ENCODE data around the gene SLC66A1. TPM values are rescaled to one million over a fixed set of nuclear protein-coding genes. Genes with fewer than 3 reads are reported as not detected.

The SLC66A1 gene
- total and polyA plus RNA-seq, 2 of the 13 experiments (the other 11 are each of a cell fraction or from before 2014, with no cell fraction given) = 15.4 to 18.9 TPM

DNA sequence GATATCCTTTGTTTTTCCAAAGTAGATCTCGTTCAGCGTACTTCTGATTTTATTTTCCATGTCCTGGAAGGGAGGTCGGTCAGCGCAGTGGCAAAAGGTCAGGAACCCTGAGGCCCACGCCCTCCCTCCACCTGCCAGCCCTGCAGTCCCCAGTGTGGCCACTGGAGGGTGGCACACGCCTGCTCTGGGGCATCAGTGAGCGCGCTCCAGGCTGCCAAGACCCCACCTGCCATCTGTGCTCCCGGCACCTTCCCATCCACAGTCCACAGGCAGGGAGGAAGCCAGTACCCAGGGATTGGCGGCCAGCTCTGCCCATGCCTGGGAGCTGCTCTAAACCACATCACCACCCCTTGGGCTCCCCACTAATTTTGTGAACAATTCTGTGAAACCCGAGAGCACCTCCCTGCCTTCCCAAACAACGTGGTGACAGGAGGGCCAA is 32.3 kb downstream of the SLC66A1 start:
- Histone ChIP-seq H3K9me3 (ENCODE audit: low read length) (no peaks in the 10 kb centered on the region), H3K79me2 (ENCODE audit: insufficient read depth, low read length) (no peaks in the 10 kb centered on the region), H3K27me3 (ENCODE audit: control insufficient read depth in 1 of 2, insufficient read depth in 2 of 2, low read length in 2 of 2) (no peaks in the 10 kb centered on the region), H3K4me2 (ENCODE audit: low read depth, low read length) (no peak overlapping the region), H3K36me3 (replicated peaks in 1 of 2; ENCODE audit: control insufficient read depth in 1 of 2, insufficient read depth in 2 of 2, low read length in 2 of 2) (peaks cover 31 to 38% of the 10 kb centered on the region in 2 experiments; a peak in 4 of 5 replicates), H3K4me3 (replicated peaks in 1 of 3; ENCODE audit: insufficient read depth in 1 of 3, low read depth in 2 of 3, low read length in 3 of 3) (no peak overlapping the region), H3K9ac (ENCODE audit: insufficient read depth, low read depth, low read length) (no peak overlapping the region), H4K20me1 (ENCODE audit: insufficient read depth, low read length) (no peaks in the 10 kb centered on the region), H2AFZ (ENCODE audit: low read length) (no peak overlapping the region), H3K4me1 (ENCODE audit: insufficient read depth, low read length) (peaks cover 7% of the 10 kb centered on the region), H3K27ac (ENCODE audit: extremely low read length, insufficient read depth, low read length) (no peak overlapping the region)
- WGBS (ENCODE audit: low lambda C conversion rate) = 77% methylated on average over 11 of the region's 12 CpGs
- in situ Hi-C loops (cut with HindIII; ENCODE audit: extremely low pct_ligation_motif_present, low pct_unique_long_range_greater_than_20kb) (loop anchor here (5.0 kb wide), 2 partner anchors 43 to 303 kb away; no protein-coding TSS in a partner anchor), intact Hi-C loops (cut with micrococcal nuclease; ENCODE audit: unreplicated experiment) (no loop called here)
- no TSS peak for BruUV-seq (replicated peaks)
- ATAC-seq (peak; percentile 83), DNase-seq (ENCODE audit: low spot score) (peak; percentile 30), FAIRE-seq (peak; percentile 49)
- ChIA-PET POLR2A (no interaction called here), CTCF (ENCODE audit: low intra/inter-chr PET ratio, low total read pairs) (interaction anchor here (0.7 to 1.3 kb wide), 3 partner anchors 43 to 310 kb away, joined by 3 to 5 read pairs (median 3); no protein-coding TSS in a partner anchor)
- TF ChIP-seq, protein P1, sequence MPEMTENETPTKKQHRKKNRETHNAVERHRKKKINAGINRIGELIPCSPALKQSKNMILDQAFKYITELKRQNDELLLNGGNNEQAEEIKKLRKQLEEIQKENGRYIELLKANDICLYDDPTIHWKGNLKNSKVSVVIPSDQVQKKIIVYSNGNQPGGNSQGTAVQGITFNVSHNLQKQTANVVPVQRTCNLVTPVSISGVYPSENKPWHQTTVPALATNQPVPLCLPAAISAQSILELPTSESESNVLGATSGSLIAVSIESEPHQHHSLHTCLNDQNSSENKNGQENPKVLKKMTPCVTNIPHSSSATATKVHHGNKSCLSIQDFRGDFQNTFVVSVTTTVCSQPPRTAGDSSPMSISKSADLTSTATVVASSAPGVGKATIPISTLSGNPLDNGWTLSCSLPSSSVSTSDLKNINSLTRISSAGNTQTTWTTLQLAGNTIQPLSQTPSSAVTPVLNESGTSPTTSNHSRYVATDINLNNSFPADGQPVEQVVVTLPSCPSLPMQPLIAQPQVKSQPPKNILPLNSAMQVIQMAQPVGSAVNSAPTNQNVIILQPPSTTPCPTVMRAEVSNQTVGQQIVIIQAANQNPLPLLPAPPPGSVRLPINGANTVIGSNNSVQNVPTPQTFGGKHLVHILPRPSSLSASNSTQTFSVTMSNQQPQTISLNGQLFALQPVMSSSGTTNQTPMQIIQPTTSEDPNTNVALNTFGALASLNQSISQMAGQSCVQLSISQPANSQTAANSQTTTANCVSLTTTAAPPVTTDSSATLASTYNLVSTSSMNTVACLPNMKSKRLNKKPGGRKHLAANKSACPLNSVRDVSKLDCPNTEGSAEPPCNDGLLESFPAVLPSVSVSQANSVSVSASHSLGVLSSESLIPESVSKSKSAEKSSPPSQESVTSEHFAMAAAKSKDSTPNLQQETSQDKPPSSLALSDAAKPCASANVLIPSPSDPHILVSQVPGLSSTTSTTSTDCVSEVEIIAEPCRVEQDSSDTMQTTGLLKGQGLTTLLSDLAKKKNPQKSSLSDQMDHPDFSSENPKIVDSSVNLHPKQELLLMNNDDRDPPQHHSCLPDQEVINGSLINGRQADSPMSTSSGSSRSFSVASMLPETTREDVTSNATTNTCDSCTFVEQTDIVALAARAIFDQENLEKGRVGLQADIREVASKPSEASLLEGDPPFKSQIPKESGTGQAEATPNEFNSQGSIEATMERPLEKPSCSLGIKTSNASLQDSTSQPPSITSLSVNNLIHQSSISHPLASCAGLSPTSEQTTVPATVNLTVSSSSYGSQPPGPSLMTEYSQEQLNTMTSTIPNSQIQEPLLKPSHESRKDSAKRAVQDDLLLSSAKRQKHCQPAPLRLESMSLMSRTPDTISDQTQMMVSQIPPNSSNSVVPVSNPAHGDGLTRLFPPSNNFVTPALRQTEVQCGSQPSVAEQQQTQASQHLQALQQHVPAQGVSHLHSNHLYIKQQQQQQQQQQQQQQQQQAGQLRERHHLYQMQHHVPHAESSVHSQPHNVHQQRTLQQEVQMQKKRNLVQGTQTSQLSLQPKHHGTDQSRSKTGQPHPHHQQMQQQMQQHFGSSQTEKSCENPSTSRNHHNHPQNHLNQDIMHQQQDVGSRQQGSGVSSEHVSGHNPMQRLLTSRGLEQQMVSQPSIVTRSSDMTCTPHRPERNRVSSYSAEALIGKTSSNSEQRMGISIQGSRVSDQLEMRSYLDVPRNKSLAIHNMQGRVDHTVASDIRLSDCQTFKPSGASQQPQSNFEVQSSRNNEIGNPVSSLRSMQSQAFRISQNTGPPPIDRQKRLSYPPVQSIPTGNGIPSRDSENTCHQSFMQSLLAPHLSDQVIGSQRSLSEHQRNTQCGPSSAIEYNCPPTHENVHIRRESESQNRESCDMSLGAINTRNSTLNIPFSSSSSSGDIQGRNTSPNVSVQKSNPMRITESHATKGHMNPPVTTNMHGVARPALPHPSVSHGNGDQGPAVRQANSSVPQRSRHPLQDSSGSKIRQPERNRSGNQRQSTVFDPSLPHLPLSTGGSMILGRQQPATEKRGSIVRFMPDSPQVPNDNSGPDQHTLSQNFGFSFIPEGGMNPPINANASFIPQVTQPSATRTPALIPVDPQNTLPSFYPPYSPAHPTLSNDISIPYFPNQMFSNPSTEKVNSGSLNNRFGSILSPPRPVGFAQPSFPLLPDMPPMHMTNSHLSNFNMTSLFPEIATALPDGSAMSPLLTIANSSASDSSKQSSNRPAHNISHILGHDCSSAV (CRISPR knock-in tag; IDR thresholded peaks at IDR 0.05; ENCODE audit: borderline replicate concordance) = no peak
- TF ChIP-seq TBX2 (CRISPR knock-in tag; IDR thresholded peaks at IDR 0.05; ENCODE audit: borderline replicate concordance) (no peak), ZNF572 (CRISPR knock-in tag; IDR thresholded peaks at IDR 0.05) (0 out of 2 replicates have a peak, but pooled peaks have one; percentile 63), HOXA5 (CRISPR knock-in tag; IDR thresholded peaks at IDR 0.05) (no peak), MTA3 (CRISPR knock-in tag; IDR thresholded peaks at IDR 0.05) (no peak), THAP11 (CRISPR knock-in tag; IDR thresholded peaks at IDR 0.05) (peak; percentile 19; the same call in 1 of the 2 replicates), IRX3 (CRISPR knock-in tag; IDR thresholded peaks at IDR 0.05; ENCODE audit: borderline replicate concordance, low read depth) (no peak), HMGA1 (CRISPR knock-in tag; conservative IDR thresholded peaks at IDR 0.05) (no peak), RFX5 (IDR thresholded peaks at IDR 0.05; ENCODE audit: low read depth, low read length) (no peak), ZFP41 (CRISPR knock-in tag; IDR thresholded peaks at IDR 0.05; ENCODE audit: borderline replicate concordance) (no peak), NR2F1 (CRISPR knock-in tag; IDR thresholded peaks at IDR 0.05) (0 out of 4 replicates have a peak, but pooled peaks of 1 of the 2 experiments have one; percentile 17), ZNF724P (CRISPR knock-in tag; IDR thresholded peaks at IDR 0.05; ENCODE audit: borderline replicate concordance) (no peak), RCOR2 (CRISPR knock-in tag; IDR thresholded peaks at IDR 0.05) (no peak), GTF2F1 (IDR thresholded peaks at IDR 0.05; ENCODE audit: low read length) (no peak), ZBTB38 (CRISPR knock-in tag; IDR thresholded peaks at IDR 0.05) (peak; percentile 72; the same call in 1 of the 2 replicates), RNF2 (conservative IDR thresholded peaks at IDR 0.05; ENCODE audit: low read depth) (no peak), STAG1 (CRISPR knock-in tag; IDR thresholded peaks at IDR 0.05) (peak; percentile 95)
- TF ChIP-seq, protein P2, sequence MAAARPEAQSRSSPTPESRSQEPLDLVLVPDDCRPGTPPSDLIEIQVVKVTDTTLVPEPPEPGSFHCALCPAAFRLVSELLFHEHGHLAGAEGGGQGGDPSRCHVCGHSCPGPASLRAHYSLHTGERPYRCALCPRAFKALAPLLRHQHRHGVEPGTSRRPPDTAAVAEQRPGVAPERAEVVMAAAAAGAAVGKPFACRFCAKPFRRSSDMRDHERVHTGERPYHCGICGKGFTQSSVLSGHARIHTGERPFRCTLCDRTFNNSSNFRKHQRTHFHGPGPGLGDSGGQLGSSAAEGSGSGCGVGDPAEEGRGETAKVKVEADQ (CRISPR knock-in tag; IDR thresholded peaks at IDR 0.05; ENCODE audit: borderline replicate concordance) = no peak

Measured in HepG2 (cell line).